OCI-LY1 (cell line): ENCODE data around the gene ZC2HC1B.

Source experiments
- CTCF ChIP-seq: fragments of 200-600 bp; sonication (generic), shearing (Covaris generic); IDR thresholded peaks from 2 replicates; pipeline ENCODE4 v1.5.1; 2017; ENCODE audit warnings: mild to moderate bottlenecking, antibody characterized with exemption, low read length, moderate library complexity, mixed read lengths
- EZH2 ChIP-seq: fragments of 200-600 bp; sonication (generic), shearing (Covaris generic); IDR thresholded peaks from 2 replicates; pipeline ENCODE4 v1.8.0; 2017; ENCODE audit warnings: borderline replicate concordance, mixed run types, mild to moderate bottlenecking, antibody characterized with exemption, low read length, moderate library complexity, mixed read lengths

GRCh38 chr6:143836150-143836549, 28.1 kb upstream of the ZC2HC1B start:
- TF ChIP-seq CTCF (no peak), EZH2 (no peak)
